Ishikawa (cell line): ENCODE results near the gene LAMC1.

Experiments
- CEBPB ChIP-seq: IDR thresholded peaks from 2 replicates; pipeline ENCODE4 v1.6.1; 2012
- CREB1 ChIP-seq: IDR thresholded peaks from 2 replicates; pipeline ENCODE4 v1.6.1; 2012; ENCODE audit warnings: low read depth
- EGR1 ChIP-seq: IDR thresholded peaks from 2 replicates; pipeline ENCODE4 v1.6.1; 2012
- EP300 ChIP-seq: IDR thresholded peaks from 2 replicates; pipeline ENCODE4 v1.6.1; 2012; ENCODE audit warnings: borderline replicate concordance
- FOXM1 ChIP-seq: IDR thresholded peaks from 2 replicates; pipeline ENCODE4 v1.6.1; 2012; ENCODE audit warnings: low read depth, borderline replicate concordance
- MAX ChIP-seq: IDR thresholded peaks from 2 replicates; pipeline ENCODE4 v1.6.1; 2012
- NFIC ChIP-seq: IDR thresholded peaks from 2 replicates; pipeline ENCODE4 v1.6.1; 2012
- RAD21 ChIP-seq: IDR thresholded peaks from 2 replicates; pipeline ENCODE4 v1.6.1; 2012; ENCODE audit warnings: low read depth
- REST ChIP-seq: IDR thresholded peaks from 2 replicates; pipeline ENCODE4 v1.6.1; 2012; ENCODE audit warnings: low read depth, mild to moderate bottlenecking
- TAF1 ChIP-seq: IDR thresholded peaks from 2 replicates; pipeline ENCODE4 v1.6.1; 2012; ENCODE audit warnings: low read depth, mild to moderate bottlenecking
- TCF12 ChIP-seq: IDR thresholded peaks from 2 replicates; pipeline ENCODE4 v1.6.1; 2012; ENCODE audit warnings: low read depth
- TEAD4 ChIP-seq: IDR thresholded peaks from 2 replicates; pipeline ENCODE4 v1.6.1; 2012
- USF1 ChIP-seq: IDR thresholded peaks from 2 replicates; pipeline ENCODE4 v1.6.1; 2012
- YY1 ChIP-seq: IDR thresholded peaks from 2 replicates; pipeline ENCODE4 v1.6.1; 2012; ENCODE audit warnings: low read depth
- ZBTB7A ChIP-seq: IDR thresholded peaks from 2 replicates; pipeline ENCODE4 v1.6.1; 2012; ENCODE audit warnings: low read depth

LAMC1 gene

GRCh38 chr1:183139281-183139942, 116.2 kb downstream of the LAMC1 start:
- TF ChIP-seq RAD21 (no peak), NFIC (no peak), YY1 (no peak), EGR1 (no peak), TEAD4 (no peak), CEBPB (no peak), MAX (no peak), EP300 (no peak), REST (no peak), ZBTB7A (no peak), FOXM1 (no peak), USF1 (no peak), CREB1 (no peak), TAF1 (no peak), TCF12 (no peak)

DNA sequence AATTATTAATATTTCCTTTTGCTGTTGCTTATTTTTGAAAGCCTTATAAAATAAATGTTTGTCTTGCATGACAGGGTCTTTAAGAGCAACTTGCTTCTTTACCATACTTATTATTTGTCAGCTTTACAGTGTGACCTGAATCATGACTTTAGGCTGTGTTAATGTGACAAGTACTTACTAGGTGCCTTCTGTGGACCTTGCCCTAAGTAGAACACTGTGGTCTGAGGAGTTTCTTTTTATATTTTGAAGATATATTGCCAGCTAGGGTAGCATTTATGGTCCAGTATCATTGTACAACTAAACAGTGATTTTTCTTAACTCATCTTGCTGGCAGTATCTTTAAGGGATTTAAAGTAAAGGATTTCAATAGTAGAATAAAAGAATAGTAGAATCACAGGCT, 117.4 kb downstream of the LAMC1 start:
- TF ChIP-seq ZBTB7A (no peak), TEAD4 (no peak), CREB1 (no peak), EGR1 (no peak), EP300 (no peak), TCF12 (no peak), NFIC (no peak), TAF1 (no peak), RAD21 (no peak), MAX (no peak), USF1 (no peak), FOXM1 (no peak), CEBPB (no peak), REST (no peak), YY1 (no peak)

GRCh38 chr1:183142171-183142570, 119.0 kb downstream of the LAMC1 start:
- TF ChIP-seq CREB1, result no peak
- TF ChIP-seq TEAD4, result no peak
- TF ChIP-seq EGR1, result no peak
- no peak for TF ChIP-seq MAX
- no peak for TF ChIP-seq NFIC
- TF ChIP-seq TAF1, result no peak
- no peak for TF ChIP-seq EP300
- TF ChIP-seq USF1, result no peak
- TF ChIP-seq TCF12, result no peak
- TF ChIP-seq REST, result no peak
